Measurements from ENCODE around the gene ARV1. TPM values are rescaled to one million over a fixed set of nuclear protein-coding genes. Genes with fewer than 3 reads are reported as not detected.

ARV1 gene
- total and polyA plus RNA-seq, 2 of the 13 experiments (the other 11 are each of a cell fraction or from before 2014, with no cell fraction given): 13.0 to 15.2 TPM

GRCh38 chr1:230948301-230948700 is 30.6 kb upstream of the ARV1 start:
- 100% methylated on average over 1 of the region's 1 CpG for whole genome bisulfite sequencing (ENCODE audit: low lambda C conversion rate)
- POLR2A ChIA-PET: no interaction called here
- in situ Hi-C loops (cut with HindIII; ENCODE audit: extremely low pct_ligation_motif_present, low pct_unique_long_range_greater_than_20kb): no loop called here

GRCh38 chr1:230948903-230949302 is 30.0 kb upstream of the ARV1 start:
- no TSS peak for BruUV-seq (replicated peaks)
- POLR2A ChIA-PET: interaction anchor here (0.7 kb wide), 1 partner anchor 80 kb away, joined by 3 read pairs; the partner anchor contains the start of gene C1orf198
- DNase-seq (ENCODE audit: low spot score): peak; percentile 79
- peak overlapping the region; percentile 30 for H3K27ac ChIP-seq (ENCODE audit: extremely low read length, insufficient read depth, low read length)
- peaks cover 12% of the 10 kb centered on the region for H3K4me1 ChIP-seq (ENCODE audit: insufficient read depth, low read length)
- no peak overlapping the region for H3K9ac ChIP-seq (ENCODE audit: insufficient read depth, low read depth, low read length)
- no peaks in the 10 kb centered on the region for H4K20me1 ChIP-seq (ENCODE audit: insufficient read depth, low read length)
- H2AFZ ChIP-seq (ENCODE audit: low read length): no peak overlapping the region
- peak; percentile 88 for ATAC-seq
- peak; percentile 56 for FAIRE-seq
- peak overlapping the region; percentile 5; the same call in 1 of the 2 replicates for H3K4me2 ChIP-seq (ENCODE audit: low read depth, low read length)
- no peaks in the 10 kb centered on the region; a peak in 3 of 5 replicates for H3K36me3 ChIP-seq (replicated peaks in 1 of 2; ENCODE audit: control insufficient read depth in 1 of 2, insufficient read depth in 2 of 2, low read length in 2 of 2)
- no peaks in the 10 kb centered on the region for H3K27me3 ChIP-seq (ENCODE audit: control insufficient read depth in 1 of 2, insufficient read depth in 2 of 2, low read length in 2 of 2)
- in situ Hi-C loops (cut with HindIII; ENCODE audit: extremely low pct_ligation_motif_present, low pct_unique_long_range_greater_than_20kb) (no loop called here), intact Hi-C loops (cut with micrococcal nuclease; ENCODE audit: unreplicated experiment) (no loop called here)
- CTCF ChIA-PET (ENCODE audit: low intra/inter-chr PET ratio, low total read pairs): no interaction called here
- 41% methylated on average over 3 of the region's 3 CpGs for WGBS (ENCODE audit: low lambda C conversion rate)
- H3K79me2 ChIP-seq (ENCODE audit: insufficient read depth, low read length): no peaks in the 10 kb centered on the region
- H3K4me3 ChIP-seq (replicated peaks in 1 of 3; ENCODE audit: insufficient read depth in 1 of 3, low read depth in 2 of 3, low read length in 3 of 3): no peak overlapping the region
- H3K9me3 ChIP-seq (ENCODE audit: low read length): no peaks in the 10 kb centered on the region
- no peak for TF ChIP-seq NFYC (CRISPR knock-in tag; IDR thresholded peaks at IDR 0.05)
- no peak for TF ChIP-seq ZFYVE20 (CRISPR knock-in tag; IDR thresholded peaks at IDR 0.05; ENCODE audit: borderline replicate concordance, low read depth)
- TF ChIP-seq MIER2 (CRISPR knock-in tag; IDR thresholded peaks at IDR 0.05): no peak
- no peak for TF ChIP-seq STAT6 (CRISPR knock-in tag; IDR thresholded peaks at IDR 0.05; ENCODE audit: borderline replicate concordance)
- TF ChIP-seq KMT2B (CRISPR knock-in tag; IDR thresholded peaks at IDR 0.05): no peak
- no peak for TF ChIP-seq KAT2B (IDR thresholded peaks at IDR 0.05; ENCODE audit: borderline replicate concordance, low read depth, low read length)
- TF ChIP-seq ZNF256 (CRISPR knock-in tag; conservative IDR thresholded peaks at IDR 0.05): no peak
- no peak for TF ChIP-seq REXO4 (CRISPR knock-in tag; IDR thresholded peaks at IDR 0.05; ENCODE audit: borderline replicate concordance)
- TF ChIP-seq SRF (IDR thresholded peaks at IDR 0.05; ENCODE audit: low read depth, low read length): no peak
- TF ChIP-seq ZBTB34 (CRISPR knock-in tag; IDR thresholded peaks at IDR 0.05): no peak
- TF ChIP-seq ZNF451 (CRISPR knock-in tag; IDR thresholded peaks at IDR 0.05): no peak
- TF ChIP-seq ZNF713 (CRISPR knock-in tag; IDR thresholded peaks at IDR 0.05): no peak

More at GRCh38 chr1:230948301-230948700, 30.6 kb upstream of the ARV1 start:
- no peak overlapping the region for H3K4me3 ChIP-seq (replicated peaks in 1 of 3; ENCODE audit: insufficient read depth in 1 of 3, low read depth in 2 of 3, low read length in 3 of 3)
- no peaks in the 10 kb centered on the region for H3K9me3 ChIP-seq (ENCODE audit: low read length)
- H4K20me1 ChIP-seq (ENCODE audit: insufficient read depth, low read length): no peaks in the 10 kb centered on the region
- no peak overlapping the region for H3K4me2 ChIP-seq (ENCODE audit: low read depth, low read length)
- intact Hi-C loops (cut with micrococcal nuclease; ENCODE audit: unreplicated experiment): no loop called here
- TF ChIP-seq NR1H2 (CRISPR knock-in tag; IDR thresholded peaks at IDR 0.05; ENCODE audit: borderline replicate concordance, low read depth): no peak
- TF ChIP-seq PAX8 (CRISPR knock-in tag; IDR thresholded peaks at IDR 0.05; ENCODE audit: borderline replicate concordance): no peak
- no peak for TF ChIP-seq ZNF773 (CRISPR knock-in tag; IDR thresholded peaks at IDR 0.05; ENCODE audit: borderline replicate concordance)
- no peak for TF ChIP-seq ZNF850 (CRISPR knock-in tag; conservative IDR thresholded peaks at IDR 0.05)
- TF ChIP-seq NFRKB (IDR thresholded peaks at IDR 0.05): no peak
- H2AFZ ChIP-seq (ENCODE audit: low read length): no peak overlapping the region
- no peaks in the 10 kb centered on the region for H3K79me2 ChIP-seq (ENCODE audit: insufficient read depth, low read length)
- H3K27me3 ChIP-seq (ENCODE audit: control insufficient read depth in 1 of 2, insufficient read depth in 2 of 2, low read length in 2 of 2): no peaks in the 10 kb centered on the region
- CTCF ChIA-PET (ENCODE audit: low intra/inter-chr PET ratio, low total read pairs): no interaction called here
- ATAC-seq: no peak
- H3K36me3 ChIP-seq (replicated peaks in 1 of 2; ENCODE audit: control insufficient read depth in 1 of 2, insufficient read depth in 2 of 2, low read length in 2 of 2): no peaks in the 10 kb centered on the region; a peak in 2 of 5 replicates
- DNase-seq (ENCODE audit: low spot score): no peak
- no peak overlapping the region for H3K27ac ChIP-seq (ENCODE audit: extremely low read length, insufficient read depth, low read length)
- no peak for FAIRE-seq
- BruUV-seq (replicated peaks): no TSS peak
- H3K9ac ChIP-seq (ENCODE audit: insufficient read depth, low read depth, low read length): no peak overlapping the region
- H3K4me1 ChIP-seq (ENCODE audit: insufficient read depth, low read length): peaks cover 12% of the 10 kb centered on the region

All from HepG2 (cell line).